Neural crest cell (in vitro differentiated cells): Measurements from ENCODE around the gene CENPP. TPM values are rescaled to one million over a fixed set of nuclear protein-coding genes. Genes with fewer than 3 reads are reported as not detected.
A peak's percentile ranks its signal among the peaks of the same experiment; 100 is the strongest.

Experiments
- DNase-seq: peaks from one replicate; pipeline ENCODE4 v3.0.0; 2021; ENCODE audit warnings: low read depth, mixed read lengths, low spot score
- H3K27ac Mint-ChIP-seq: one replicate; pipeline ENCODE4 v1.8.0; 2021; ENCODE audit warnings: mild to moderate bottlenecking, mixed read lengths; ENCODE audit not compliant: unreplicated experiment
- H3K27me3 Mint-ChIP-seq: 2 replicates; pipeline ENCODE4 v1.8.0; 2021; ENCODE audit warnings: low read depth, mild to moderate bottlenecking, mixed read lengths
- H3K36me3 Mint-ChIP-seq: 2 replicates; pipeline ENCODE4 v1.8.0; 2021; ENCODE audit warnings: low read depth, mild to moderate bottlenecking, mixed read lengths
- H3K4me1 Mint-ChIP-seq: 2 replicates; pipeline ENCODE4 v1.8.0; 2021; ENCODE audit warnings: mixed read lengths
- H3K4me3 Mint-ChIP-seq: one replicate; pipeline ENCODE4 v1.8.0; 2021; ENCODE audit warnings: mild to moderate bottlenecking, mixed read lengths
- H3K9me3 Mint-ChIP-seq: 2 replicates; pipeline ENCODE4 v1.8.0; 2021; ENCODE audit warnings: mixed read lengths
- CTCF ChIP-seq: fragments of 200-600 bp; sonication (generic); conservative IDR thresholded peaks from 2 replicates; pipeline ENCODE4 v1.5.0; 2021; ENCODE audit warnings: antibody characterized with exemption, mild to moderate bottlenecking
- total RNA-seq: library from RNA; stranded (reverse); gene quantifications from 2 replicates; pipeline ENCODE4 v1.2.1, GENCODE V29; 2021

The CENPP gene
- total RNA-seq, 1 donor from 2014 or later = 15.7 TPM

DNA sequence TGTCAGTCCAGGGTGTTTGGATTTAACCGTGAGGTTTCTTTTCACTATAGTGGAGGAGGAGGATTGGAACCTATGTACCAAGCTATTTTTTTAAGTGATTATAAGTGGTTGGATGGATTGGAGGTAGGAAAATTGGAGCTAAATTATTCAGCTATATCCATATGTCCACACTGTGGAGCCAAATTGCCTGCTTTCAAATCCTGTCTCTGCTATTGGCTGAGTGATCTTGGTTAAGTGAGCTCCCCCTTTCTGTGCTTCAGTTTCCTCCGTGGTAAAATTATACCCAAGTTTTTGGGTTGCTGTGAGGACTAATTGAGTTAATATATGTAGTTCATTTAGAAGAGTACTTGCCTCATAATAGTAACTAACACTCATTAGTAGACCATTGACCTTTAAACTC is 2.5 kb downstream of the CENPP start:
- H3K36me3 Mint-ChIP-seq = no peaks in the 10 kb centered on the region
- peak overlapping the region; percentile 99 for H3K4me3 Mint-ChIP-seq
- peaks cover 30% of the 10 kb centered on the region for H3K4me1 Mint-ChIP-seq
- H3K27ac Mint-ChIP-seq = no peak overlapping the region
- H3K9me3 Mint-ChIP-seq = no peaks in the 10 kb centered on the region
- DNase-seq = no peak
- no peaks in the 10 kb centered on the region for H3K27me3 Mint-ChIP-seq
- TF ChIP-seq CTCF = peak; percentile 38

DNA sequence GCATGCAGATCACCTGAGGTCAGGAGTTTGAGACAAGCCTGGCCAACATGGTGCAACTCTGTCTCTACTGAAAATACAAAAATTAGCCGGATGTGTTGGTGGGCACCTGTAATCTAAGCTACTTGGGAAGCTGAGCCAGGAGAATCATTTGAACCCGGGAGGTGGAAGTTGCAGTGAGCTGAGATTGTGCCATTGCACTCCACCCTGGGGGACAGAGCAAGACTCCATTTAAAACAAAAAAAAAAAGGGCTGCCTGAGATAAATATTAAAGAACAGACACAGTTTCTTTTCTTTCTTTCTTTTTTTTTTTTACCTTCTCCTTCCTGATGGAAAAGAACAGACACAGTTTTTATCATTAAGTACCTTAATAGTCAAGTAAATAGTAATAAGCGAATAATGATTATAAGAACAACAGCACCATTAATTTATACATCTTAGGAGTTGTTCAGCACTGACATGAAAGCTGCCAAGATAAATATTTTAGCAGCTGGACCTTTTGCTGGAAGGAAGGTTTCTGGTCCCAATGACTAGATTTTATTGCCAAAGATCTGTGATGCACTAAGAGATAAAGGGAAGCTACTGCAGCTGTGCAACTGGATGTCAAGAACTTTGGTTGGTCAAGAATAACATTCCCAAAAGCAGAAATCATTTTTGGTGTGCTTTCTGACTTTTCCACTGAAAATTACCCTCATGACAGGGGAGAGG is 7.0 kb downstream of the CENPP start:
- H3K27me3 Mint-ChIP-seq = no peaks in the 10 kb centered on the region
- H3K27ac Mint-ChIP-seq = no peak overlapping the region
- H3K4me3 Mint-ChIP-seq = no peak overlapping the region

DNA sequence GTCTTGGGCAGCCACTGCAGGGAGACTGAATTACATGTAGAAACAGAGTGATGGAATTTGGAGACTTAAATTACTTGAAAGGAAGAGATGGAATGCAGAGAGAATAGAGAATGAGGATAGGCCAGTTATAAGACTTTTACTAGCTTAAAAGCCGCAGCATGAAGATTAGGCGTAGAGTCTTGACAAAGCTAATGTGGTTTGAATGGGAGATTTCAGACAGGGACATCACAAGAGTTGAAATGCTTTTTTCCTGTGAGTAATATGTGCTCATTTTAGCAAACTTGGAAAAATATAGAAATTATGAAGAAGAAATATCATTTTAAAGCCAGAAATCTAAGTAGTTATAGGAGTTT is 7.5 kb downstream of the CENPP start:
- Mint-ChIP-seq H3K36me3 (no peaks in the 10 kb centered on the region), H3K4me3 (no peak overlapping the region), H3K4me1 (no peaks in the 10 kb centered on the region), H3K27me3 (no peaks in the 10 kb centered on the region), H3K27ac (no peak overlapping the region), H3K9me3 (no peaks in the 10 kb centered on the region)
- no peak for DNase-seq
- no peak for TF ChIP-seq CTCF

More for the DNA sequence above, 7.0 kb downstream of the CENPP start:
- TF ChIP-seq CTCF = no peak
- no peak for DNase-seq
- H3K4me1 Mint-ChIP-seq = no peaks in the 10 kb centered on the region
- no peaks in the 10 kb centered on the region for H3K36me3 Mint-ChIP-seq
- no peaks in the 10 kb centered on the region for H3K9me3 Mint-ChIP-seq

GRCh38 chr9:92341578-92341977 is 15.8 kb downstream of the CENPP start:
- DNase-seq = no peak
- Mint-ChIP-seq H3K4me1 (no peaks in the 10 kb centered on the region), H3K36me3 (peaks cover 7% of the 10 kb centered on the region), H3K4me3 (no peak overlapping the region), H3K9me3 (no peaks in the 10 kb centered on the region), H3K27me3 (no peaks in the 10 kb centered on the region), H3K27ac (no peak overlapping the region)
- TF ChIP-seq CTCF = no peak

DNA sequence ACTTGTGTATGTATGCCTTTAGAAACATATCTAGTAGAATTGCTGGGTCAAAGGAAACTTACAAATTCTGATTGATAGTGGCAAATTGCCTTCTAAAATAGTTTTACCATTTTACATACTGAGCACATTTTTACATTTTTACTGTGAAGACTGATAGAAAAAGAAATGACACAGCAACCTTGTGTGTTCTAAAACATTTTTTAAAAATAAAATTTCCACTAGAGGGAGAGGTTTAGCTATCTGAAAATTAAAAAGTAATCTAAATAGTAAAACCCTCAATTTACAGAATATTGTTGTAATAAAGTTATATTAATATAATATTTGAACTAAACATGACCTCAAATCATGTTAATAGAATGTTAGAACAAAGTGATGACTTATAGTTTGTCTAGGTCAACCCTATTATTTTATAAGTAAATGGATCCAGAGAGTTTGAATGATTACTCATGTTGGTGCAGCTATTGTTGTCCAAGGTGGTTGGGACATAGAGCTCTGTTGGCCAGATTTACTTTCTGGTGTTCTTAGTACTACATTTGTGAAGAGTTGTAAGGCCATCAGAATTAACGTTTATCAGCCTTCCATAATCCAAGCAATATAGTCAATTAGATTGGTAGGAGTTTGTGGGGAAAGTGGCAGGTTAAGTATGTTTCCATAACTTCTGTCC is 17.2 kb downstream of the CENPP start:
- no peak for TF ChIP-seq CTCF
- Mint-ChIP-seq H3K4me1 (no peaks in the 10 kb centered on the region), H3K36me3 (peaks cover 8% of the 10 kb centered on the region), H3K9me3 (no peaks in the 10 kb centered on the region), H3K27me3 (no peaks in the 10 kb centered on the region), H3K4me3 (no peak overlapping the region), H3K27ac (no peak overlapping the region)
- no peak for DNase-seq
